Neural cell (in vitro differentiated cells): Measurements from ENCODE around the gene NHLH1. TPM values are rescaled to one million over a fixed set of nuclear protein-coding genes. Genes with fewer than 3 reads are reported as not detected.

Source experiments
- H2AFZ ChIP-seq: fragments of 200-600, 300-800 bp; sonication (generic), shearing (Covaris generic); 2 replicates; pipeline ENCODE4 v1.6.0; 2014; ENCODE audit warnings: low read depth, mild to moderate bottlenecking, antibody characterized with exemption, low read length, moderate library complexity
- H3F3A ChIP-seq: fragments of 200-600 bp; shearing (Covaris generic); 2 replicates; pipeline ENCODE4 v1.6.1; 2016; ENCODE audit warnings: mild to moderate bottlenecking, moderate library complexity, mixed read lengths, antibody characterized with exemption, low read length; ENCODE audit not compliant: insufficient read depth, poor library complexity, severe bottlenecking
- H3K27ac ChIP-seq: fragments of 200-600, 300-800 bp; sonication (generic), shearing (Covaris generic); 2 replicates; pipeline ENCODE4 v1.5.1; 2014; ENCODE audit warnings: mild to moderate bottlenecking, low read length, moderate library complexity
- H3K27me3 ChIP-seq: fragments of 300-800, 200-600 bp; sonication (generic), shearing (Covaris generic); 2 replicates; pipeline ENCODE4 v1.6.0; 2014; ENCODE audit warnings: mild to moderate bottlenecking, low read depth, low read length, moderate library complexity; ENCODE audit not compliant: insufficient read depth
- H3K36me3 ChIP-seq: fragments of 300-800, 200-600 bp; sonication (generic), shearing (Covaris generic); 2 replicates; pipeline ENCODE4 v1.5.1; 2014; ENCODE audit warnings: mild to moderate bottlenecking, antibody characterized with exemption, low read length, moderate library complexity; ENCODE audit not compliant: insufficient read depth
- H3K4me2 ChIP-seq: fragments of 300-800, 200-600 bp; sonication (generic), shearing (Covaris generic); 2 replicates; pipeline ENCODE4 v1.6.0; 2014; ENCODE audit warnings: mild to moderate bottlenecking, low read length
- H3K4me3 ChIP-seq: fragments of 300-800, 200-600 bp; sonication (generic), shearing (Covaris generic); 2 replicates; pipeline ENCODE4 v1.5.1; 2014; ENCODE audit warnings: mild to moderate bottlenecking, low read length, moderate library complexity
- H3K79me2 ChIP-seq: fragments of 200-600 bp; shearing (Covaris generic); replicated peaks from 2 replicates; pipeline ENCODE4 v1.6.0; 2014; ENCODE audit warnings: mild to moderate bottlenecking, low read length, moderate library complexity; ENCODE audit not compliant: insufficient read depth
- H3K9ac ChIP-seq: fragments of 300-800, 200-600 bp; sonication (generic), shearing (Covaris generic); 2 replicates; pipeline ENCODE4 v1.6.1; 2016; ENCODE audit warnings: mild to moderate bottlenecking, low read length, mixed read lengths
- H3K9me2 ChIP-seq: fragments of 200-600 bp; shearing (Covaris generic); 2 replicates; pipeline ENCODE4 v1.6.1; 2016; ENCODE audit warnings: mild to moderate bottlenecking, low read length, mixed read lengths; ENCODE audit not compliant: insufficient read depth
- H3K9me3 ChIP-seq: fragments of 200-600, 300-800 bp; sonication (generic), shearing (Covaris generic); 2 replicates; pipeline ENCODE4 v1.6.1; 2016; ENCODE audit warnings: mild to moderate bottlenecking, mixed run types, low read length, moderate library complexity, mixed read lengths
- H4K20me1 ChIP-seq: fragments of 200-600 bp; shearing (Covaris generic); 2 replicates; pipeline ENCODE4 v1.6.1; 2016; ENCODE audit warnings: mild to moderate bottlenecking, mixed run types; ENCODE audit not compliant: insufficient read depth
- EP300 ChIP-seq: fragments of 450-650 bp; conservative IDR thresholded peaks from 2 replicates; pipeline ENCODE4 v1.6.1; 2014; ENCODE audit warnings: antibody characterized with exemption, mild to moderate bottlenecking, moderate library complexity; ENCODE audit not compliant: poor library complexity, severe bottlenecking
- EZH2 ChIP-seq: fragments of 200-600, 300-800 bp; shearing (Covaris generic), sonication (generic); IDR thresholded peaks from 2 replicates; pipeline ENCODE4 v1.6.1; 2014; ENCODE audit warnings: antibody characterized with exemption, low read length, borderline replicate concordance, mild to moderate bottlenecking; ENCODE audit not compliant: insufficient read depth, poor library complexity, severe bottlenecking
- MXI1 ChIP-seq: fragments of 450-650 bp; conservative IDR thresholded peaks from 2 replicates; pipeline ENCODE4 v1.6.1; 2014; ENCODE audit warnings: antibody characterized with exemption, mild to moderate bottlenecking; ENCODE audit not compliant: poor library complexity, severe bottlenecking
- POLR2AphosphoS5 ChIP-seq: IDR thresholded peaks from 2 replicates; pipeline ENCODE4 v1.6.1; 2012
- RAD21 ChIP-seq: fragments of 450-650 bp; conservative IDR thresholded peaks from 2 replicates; pipeline ENCODE4 v1.6.1; 2014; ENCODE audit warnings: antibody characterized with exemption, mild to moderate bottlenecking, moderate library complexity
- SMC3 ChIP-seq: fragments of 450-650 bp; conservative IDR thresholded peaks from 2 replicates; pipeline ENCODE4 v1.6.1; 2014; ENCODE audit warnings: antibody characterized with exemption, mild to moderate bottlenecking, moderate library complexity; ENCODE audit not compliant: poor library complexity
- TAF1 ChIP-seq: IDR thresholded peaks from 2 replicates; pipeline ENCODE4 v1.6.1; 2012; ENCODE audit warnings: low read depth
- polyA plus RNA-seq: library from polyadenylated mRNA; depleted of rRNA; stranded (reverse); fragments of >200 nt; gene quantifications from 2 replicates; pipeline ENCODE4 v1.2.3, GENCODE V29; 2014
- TF ChIP-seq, protein P1 (sequence below): fragments of 450-650 bp; IDR thresholded peaks from 2 replicates; pipeline ENCODE4 v1.5.1; 2014; ENCODE audit warnings: antibody characterized with exemption, mild to moderate bottlenecking, moderate library complexity; ENCODE audit not compliant: poor library complexity, severe bottlenecking
- TF ChIP-seq, protein P2 (sequence below): IDR thresholded peaks from 2 replicates; pipeline ENCODE4 v1.6.1; 2012; ENCODE audit warnings: borderline replicate concordance

NHLH1 gene
- polyA plus RNA-seq, 1 donor from 2014 or later: 0.11 TPM

DNA sequence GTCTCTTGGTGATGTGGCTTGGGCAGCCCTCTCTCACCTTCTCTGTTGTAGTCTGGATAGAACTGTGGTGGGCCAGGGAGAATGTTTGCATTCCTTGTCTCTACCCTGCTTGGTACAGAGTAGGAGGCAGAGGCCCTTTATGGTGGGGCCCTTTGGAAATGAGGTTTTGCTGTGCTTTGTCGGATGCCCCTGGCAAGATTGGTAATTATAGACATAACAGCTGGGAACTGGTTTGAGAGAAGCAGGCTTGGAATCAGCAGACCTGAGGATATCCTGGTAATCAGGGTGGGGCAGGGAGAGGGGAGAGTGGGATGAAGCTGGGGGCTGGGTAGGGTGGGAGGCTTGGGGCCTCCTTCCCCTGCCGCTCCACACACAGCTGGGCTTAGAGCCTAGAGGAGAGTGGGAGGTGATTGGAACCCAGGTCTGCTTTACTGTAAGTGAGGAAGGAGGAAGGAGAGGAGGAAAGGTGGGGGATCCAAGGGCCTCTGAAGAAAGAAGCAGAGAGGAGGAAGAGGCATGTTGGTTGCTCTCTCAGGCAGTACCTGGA, 38.5 kb downstream of the NHLH1 start:
- no peaks in the 10 kb centered on the region for H3K36me3 ChIP-seq
- no peak overlapping the region for H2AFZ ChIP-seq
- H3K9me2 ChIP-seq: no peaks in the 10 kb centered on the region
- TF ChIP-seq, protein P1, sequence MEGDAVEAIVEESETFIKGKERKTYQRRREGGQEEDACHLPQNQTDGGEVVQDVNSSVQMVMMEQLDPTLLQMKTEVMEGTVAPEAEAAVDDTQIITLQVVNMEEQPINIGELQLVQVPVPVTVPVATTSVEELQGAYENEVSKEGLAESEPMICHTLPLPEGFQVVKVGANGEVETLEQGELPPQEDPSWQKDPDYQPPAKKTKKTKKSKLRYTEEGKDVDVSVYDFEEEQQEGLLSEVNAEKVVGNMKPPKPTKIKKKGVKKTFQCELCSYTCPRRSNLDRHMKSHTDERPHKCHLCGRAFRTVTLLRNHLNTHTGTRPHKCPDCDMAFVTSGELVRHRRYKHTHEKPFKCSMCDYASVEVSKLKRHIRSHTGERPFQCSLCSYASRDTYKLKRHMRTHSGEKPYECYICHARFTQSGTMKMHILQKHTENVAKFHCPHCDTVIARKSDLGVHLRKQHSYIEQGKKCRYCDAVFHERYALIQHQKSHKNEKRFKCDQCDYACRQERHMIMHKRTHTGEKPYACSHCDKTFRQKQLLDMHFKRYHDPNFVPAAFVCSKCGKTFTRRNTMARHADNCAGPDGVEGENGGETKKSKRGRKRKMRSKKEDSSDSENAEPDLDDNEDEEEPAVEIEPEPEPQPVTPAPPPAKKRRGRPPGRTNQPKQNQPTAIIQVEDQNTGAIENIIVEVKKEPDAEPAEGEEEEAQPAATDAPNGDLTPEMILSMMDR: no peak
- TF ChIP-seq RAD21: no peak
- no peak for TF ChIP-seq EZH2
- TF ChIP-seq TAF1: no peak
- TF ChIP-seq, protein P2, sequence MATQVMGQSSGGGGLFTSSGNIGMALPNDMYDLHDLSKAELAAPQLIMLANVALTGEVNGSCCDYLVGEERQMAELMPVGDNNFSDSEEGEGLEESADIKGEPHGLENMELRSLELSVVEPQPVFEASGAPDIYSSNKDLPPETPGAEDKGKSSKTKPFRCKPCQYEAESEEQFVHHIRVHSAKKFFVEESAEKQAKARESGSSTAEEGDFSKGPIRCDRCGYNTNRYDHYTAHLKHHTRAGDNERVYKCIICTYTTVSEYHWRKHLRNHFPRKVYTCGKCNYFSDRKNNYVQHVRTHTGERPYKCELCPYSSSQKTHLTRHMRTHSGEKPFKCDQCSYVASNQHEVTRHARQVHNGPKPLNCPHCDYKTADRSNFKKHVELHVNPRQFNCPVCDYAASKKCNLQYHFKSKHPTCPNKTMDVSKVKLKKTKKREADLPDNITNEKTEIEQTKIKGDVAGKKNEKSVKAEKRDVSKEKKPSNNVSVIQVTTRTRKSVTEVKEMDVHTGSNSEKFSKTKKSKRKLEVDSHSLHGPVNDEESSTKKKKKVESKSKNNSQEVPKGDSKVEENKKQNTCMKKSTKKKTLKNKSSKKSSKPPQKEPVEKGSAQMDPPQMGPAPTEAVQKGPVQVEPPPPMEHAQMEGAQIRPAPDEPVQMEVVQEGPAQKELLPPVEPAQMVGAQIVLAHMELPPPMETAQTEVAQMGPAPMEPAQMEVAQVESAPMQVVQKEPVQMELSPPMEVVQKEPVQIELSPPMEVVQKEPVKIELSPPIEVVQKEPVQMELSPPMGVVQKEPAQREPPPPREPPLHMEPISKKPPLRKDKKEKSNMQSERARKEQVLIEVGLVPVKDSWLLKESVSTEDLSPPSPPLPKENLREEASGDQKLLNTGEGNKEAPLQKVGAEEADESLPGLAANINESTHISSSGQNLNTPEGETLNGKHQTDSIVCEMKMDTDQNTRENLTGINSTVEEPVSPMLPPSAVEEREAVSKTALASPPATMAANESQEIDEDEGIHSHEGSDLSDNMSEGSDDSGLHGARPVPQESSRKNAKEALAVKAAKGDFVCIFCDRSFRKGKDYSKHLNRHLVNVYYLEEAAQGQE: no peak
- no peak overlapping the region for H3K4me3 ChIP-seq
- H4K20me1 ChIP-seq: peaks cover 2% of the 10 kb centered on the region
- no peaks in the 10 kb centered on the region for H3F3A ChIP-seq
- no peak overlapping the region for H3K27ac ChIP-seq
- no peak overlapping the region for H3K9ac ChIP-seq
- H3K4me2 ChIP-seq: no peak overlapping the region
- H3K27me3 ChIP-seq: no peaks in the 10 kb centered on the region
- no peaks in the 10 kb centered on the region for H3K9me3 ChIP-seq
- peaks cover 91% of the 10 kb centered on the region for H3K79me2 ChIP-seq

DNA sequence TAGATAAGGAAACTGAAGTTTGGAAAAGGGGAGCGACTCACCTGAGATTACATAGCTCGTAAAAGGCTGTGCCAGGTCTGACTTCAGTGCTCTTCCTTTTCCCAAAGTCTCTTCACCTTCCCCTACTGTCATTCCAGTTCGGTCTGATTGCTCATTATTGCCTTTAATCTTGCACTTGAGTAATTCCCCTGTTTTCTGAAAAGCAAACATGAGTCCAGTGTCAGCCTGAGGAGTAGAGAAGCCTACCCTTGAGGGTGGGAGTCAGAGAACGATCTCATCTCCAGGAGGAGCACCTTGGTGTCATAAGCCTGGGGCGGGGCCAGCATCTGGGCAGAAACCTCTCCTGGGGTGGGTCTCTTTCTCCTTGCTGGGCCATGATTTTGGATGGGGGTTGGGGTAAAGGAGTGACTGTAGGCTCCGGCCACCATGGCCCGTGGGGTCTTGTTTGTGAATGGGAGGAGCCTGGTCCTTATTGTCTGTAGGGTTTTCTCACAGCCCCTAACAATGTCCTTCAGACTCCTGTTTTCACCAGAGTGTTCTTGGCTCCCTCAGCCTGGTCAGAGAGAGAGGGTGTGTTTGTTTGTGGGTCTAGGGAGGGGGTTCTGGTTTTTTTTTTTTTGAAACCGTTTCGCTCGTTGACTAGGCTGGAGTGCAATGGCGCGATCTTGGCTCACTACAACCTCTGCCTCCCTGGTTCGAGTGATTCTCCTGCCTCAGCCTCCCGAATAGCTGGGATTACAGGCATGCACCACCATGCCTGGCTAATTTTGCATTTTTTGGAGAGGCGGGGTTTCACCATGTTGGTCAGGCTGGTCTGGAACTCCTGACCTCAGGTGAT, 39.5 kb downstream of the NHLH1 start:
- Histone ChIP-seq H3K9me3 (no peaks in the 10 kb centered on the region), H3K27me3 (no peaks in the 10 kb centered on the region), H3K9me2 (no peaks in the 10 kb centered on the region), H3K79me2 (peaks cover 91% of the 10 kb centered on the region), H4K20me1 (peaks cover 2% of the 10 kb centered on the region), H3K9ac (no peak overlapping the region), H3F3A (no peaks in the 10 kb centered on the region), H2AFZ (no peak overlapping the region), H3K36me3 (no peaks in the 10 kb centered on the region), H3K4me2 (no peak overlapping the region), H3K4me3 (no peak overlapping the region), H3K27ac (no peak overlapping the region)
- TF ChIP-seq, protein P1: no peak
- TF ChIP-seq POLR2AphosphoS5 (no peak), RAD21 (no peak), SMC3 (no peak), MXI1 (no peak), EZH2 (no peak), TAF1 (no peak), EP300 (no peak)
- TF ChIP-seq, protein P2: no peak
